Pancreas (tissue), 10 donors: ENCODE data around the gene SHISAL2A. TPM values are rescaled to one million over a fixed set of nuclear protein-coding genes. Genes with fewer than 3 reads are reported as not detected.

Experiments
- ATAC-seq, 4 donors: fragments of 200-7000 bp; cut with Tn5 transposase; one replicate each; pipeline versions ENCODE4 v1.8.0 to v1.9.1; 2020; ENCODE audit warnings: mild to moderate bottlenecking in 4 of 4, moderate library complexity in 4 of 4
- DNase-seq, 6 donors: peaks; one replicate each; pipeline ENCODE4 v3.0.0-alpha.2; 2020
- FAIRE-seq: peaks from 2 replicates; lab custom pipeline; 2012; peaks lifted over from hg19 to GRCh38; lab: Jason Lieb, UNC
- H3K27ac ChIP-seq, 4 donors: fragments of 200-600 bp; sonication (generic); 1 replicate in 3 of 4; 2 replicates in 1 of 4; pipeline versions ENCODE4 v1.5.0 to v1.8.0; 2020
- H3K27me3 ChIP-seq, 4 donors: fragments of 200-600 bp; one replicate each; pipeline ENCODE4 v1.8.0; 2021
- H3K36me3 ChIP-seq, 3 donors: fragments of 200-600 bp; sonication (generic) in 1 of 3; one replicate each; pipeline versions ENCODE4 v1.5.0 to v1.8.0; 2020 to 2021
- H3K4me1 ChIP-seq, 3 donors: fragments of 200-600 bp; one replicate each; pipeline ENCODE4 v1.8.0; 2021
- H3K4me3 ChIP-seq, 4 donors: fragments of 200-600 bp; sonication (generic) in 2 of 4; one replicate each; pipeline versions ENCODE4 v1.5.0 to v1.8.0; 2020 to 2021
- H3K9me3 ChIP-seq, 4 donors: fragments of 200-600 bp; one replicate each; pipeline ENCODE4 v1.8.0; 2021
- WGBS, 2 donors: extraction: QIAGEN DNeasy Blood & Tissue Kit; methylation state at CpG; one replicate each; pipeline ENCODE4 v1.1.7; 2013; 5-methylcytosine and 5-hydroxymethylcytosine counted together
- intact Hi-C, 3 donors: fragments of 100-400 bp; cut with DNase I; formaldehyde crosslinking; loops; one replicate each; pipeline versions ENCODE4 v1.11.1 to v1.14.2; 2022
- polyA plus RNA-seq, 2 donors: library from polyadenylated mRNA; stranded (reverse); fragments of 200-250 nt; gene quantifications; one replicate each; pipeline ENCODE4 v1.2.3, GENCODE V29; 2013
- total RNA-seq, 6 donors: library from RNA; stranded (reverse); fragmentation: NEBNext Ultra II Directional in 4 of 6; extraction: Animal tissue kit (Norgen Biotek cat#: 25700) in 4 of 6; gene quantifications; one replicate each; pipeline versions ENCODE4 v1.2.1 to v1.2.4, GENCODE V29; 2021 to 2023
- TF ChIP-seq, protein P1 (sequence below), 4 donors: fragments of 200-600 bp; sonication (generic) in 3 of 4; IDR thresholded peaks; one replicate each; pipeline versions ENCODE4 v1.5.0 to v1.8.0; 2021; ENCODE audit warnings: antibody characterized with exemption in 4 of 4
- donor health status: healthy with polysubstance abuse.
- donor health status: DM: no; HTN: no; CAD: no; lungs with moderate emphysema.
- donor health status: DM: no; HTN: no; CAD: no.
- donor health status: control.
- donor health status: control.
- donor health status: Bipolar disorder and iron deficiency.
- donor health status: DM: yes; HTN: yes; CAD: no.
- donor health status: DM: no; HTN: no; CAD: no.
- donor health status: DM: no; HTN: no; CAD: no.
- donor health status: DM: yes; HTN: yes; CAD: no.

SHISAL2A gene
- total and polyA plus RNA-seq, 8 donors: 0.19 to 0.66 (median 0.42) TPM; not detected in 3

DNA sequence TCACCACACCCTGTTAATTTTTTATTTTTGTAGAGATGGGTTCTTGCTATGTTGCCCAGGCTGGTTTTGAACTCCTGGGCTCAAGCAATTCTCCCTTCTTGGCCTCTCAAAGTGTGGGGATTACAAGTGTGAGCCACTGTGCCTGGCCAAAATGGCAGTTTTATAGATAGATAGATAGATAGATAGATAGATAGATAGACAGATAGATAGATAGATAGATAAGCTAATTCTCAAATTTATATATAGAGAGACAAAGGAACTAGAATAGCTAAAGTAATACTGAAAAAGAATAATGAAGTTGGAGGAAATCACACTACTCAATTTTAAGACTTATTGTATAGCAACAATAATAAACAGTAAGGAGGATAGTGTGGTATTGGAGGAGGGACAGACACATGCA is 21.1 kb downstream of the SHISAL2A start:
- no peak for FAIRE-seq
- TF ChIP-seq, protein P1, sequence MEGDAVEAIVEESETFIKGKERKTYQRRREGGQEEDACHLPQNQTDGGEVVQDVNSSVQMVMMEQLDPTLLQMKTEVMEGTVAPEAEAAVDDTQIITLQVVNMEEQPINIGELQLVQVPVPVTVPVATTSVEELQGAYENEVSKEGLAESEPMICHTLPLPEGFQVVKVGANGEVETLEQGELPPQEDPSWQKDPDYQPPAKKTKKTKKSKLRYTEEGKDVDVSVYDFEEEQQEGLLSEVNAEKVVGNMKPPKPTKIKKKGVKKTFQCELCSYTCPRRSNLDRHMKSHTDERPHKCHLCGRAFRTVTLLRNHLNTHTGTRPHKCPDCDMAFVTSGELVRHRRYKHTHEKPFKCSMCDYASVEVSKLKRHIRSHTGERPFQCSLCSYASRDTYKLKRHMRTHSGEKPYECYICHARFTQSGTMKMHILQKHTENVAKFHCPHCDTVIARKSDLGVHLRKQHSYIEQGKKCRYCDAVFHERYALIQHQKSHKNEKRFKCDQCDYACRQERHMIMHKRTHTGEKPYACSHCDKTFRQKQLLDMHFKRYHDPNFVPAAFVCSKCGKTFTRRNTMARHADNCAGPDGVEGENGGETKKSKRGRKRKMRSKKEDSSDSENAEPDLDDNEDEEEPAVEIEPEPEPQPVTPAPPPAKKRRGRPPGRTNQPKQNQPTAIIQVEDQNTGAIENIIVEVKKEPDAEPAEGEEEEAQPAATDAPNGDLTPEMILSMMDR (IDR thresholded peaks at IDR 0.05): no peak
- no peak overlapping the region for H3K4me3 ChIP-seq
- H3K36me3 ChIP-seq: no peaks in the 10 kb centered on the region
- no peak overlapping the region for H3K27ac ChIP-seq
- intact Hi-C loops: no loop called here
- no peaks in the 10 kb centered on the region for H3K27me3 ChIP-seq
- H3K4me1 ChIP-seq: peaks cover 0 to 11% (median 9%) of the 10 kb centered on the region in 3 donors
- no peaks in the 10 kb centered on the region for H3K9me3 ChIP-seq
- no peak for ATAC-seq
- DNase-seq: no peak

DNA sequence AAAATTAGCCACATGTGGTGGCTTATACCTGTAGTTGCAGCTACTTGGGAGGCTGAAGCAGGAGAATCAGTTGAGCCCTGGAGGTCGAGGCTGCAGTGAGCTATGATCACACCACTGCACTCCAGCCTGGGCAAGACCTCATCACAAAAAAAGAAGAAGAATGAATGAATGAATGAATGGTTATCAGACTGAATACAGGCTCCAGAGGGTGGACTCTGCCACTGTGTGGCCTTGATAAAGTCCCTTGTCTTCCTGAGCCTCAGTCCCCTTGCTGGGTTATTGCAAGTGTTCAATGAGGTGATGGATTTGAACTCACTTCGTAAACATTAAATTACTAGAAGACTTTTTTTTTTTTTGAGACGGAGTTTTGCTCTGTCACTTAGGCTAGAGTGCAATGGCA is 24.7 kb downstream of the SHISAL2A start:
- Histone ChIP-seq H3K27ac (no peak overlapping the region), H3K27me3 (no peaks in the 10 kb centered on the region), H3K9me3 (no peaks in the 10 kb centered on the region), H3K4me1 (no peaks in the 10 kb centered on the region), H3K4me3 (no peak overlapping the region), H3K36me3 (no peaks in the 10 kb centered on the region)
- no peak for DNase-seq
- intact Hi-C loops: no loop called here
- no peak for FAIRE-seq
- no peak for ATAC-seq
- WGBS, 2 donors: 86 to 96% methylated on average over 3 of the region's 3 CpGs
- TF ChIP-seq, protein P1 (IDR thresholded peaks at IDR 0.05): no peak

DNA sequence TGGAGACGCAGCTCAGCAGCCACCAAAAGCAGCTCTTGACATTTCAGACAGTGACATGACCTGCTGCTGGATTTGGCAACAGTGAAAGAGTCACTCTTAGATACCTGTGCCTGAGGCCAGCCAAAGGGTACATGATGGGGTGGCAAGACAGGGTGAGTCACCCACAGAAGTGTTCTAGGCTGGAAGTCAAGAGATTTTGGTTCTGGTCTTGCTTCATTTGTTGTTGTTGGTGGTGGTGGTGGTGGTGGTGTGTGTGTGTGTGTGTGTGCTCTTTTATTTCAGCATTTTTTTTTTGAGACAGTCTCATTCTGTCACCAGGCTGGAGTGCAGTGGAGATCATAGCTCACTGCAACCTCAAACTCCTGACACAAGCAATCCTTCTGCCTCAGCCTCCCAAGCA is 25.8 kb downstream of the SHISAL2A start:
- 79 to 82% methylated on average over 1 of the region's 1 CpG for WGBS, 2 donors
- no peaks in the 10 kb centered on the region for H3K9me3 ChIP-seq
- H3K4me3 ChIP-seq: no peak overlapping the region
- FAIRE-seq: no peak
- TF ChIP-seq, protein P1 (IDR thresholded peaks at IDR 0.05): no peak
- H3K27ac ChIP-seq: no peak overlapping the region
- H3K27me3 ChIP-seq: no peaks in the 10 kb centered on the region
- intact Hi-C loops: no loop called here
- H3K36me3 ChIP-seq: no peaks in the 10 kb centered on the region
- no peaks in the 10 kb centered on the region for H3K4me1 ChIP-seq
- no peak for DNase-seq
- ATAC-seq: no peak

DNA sequence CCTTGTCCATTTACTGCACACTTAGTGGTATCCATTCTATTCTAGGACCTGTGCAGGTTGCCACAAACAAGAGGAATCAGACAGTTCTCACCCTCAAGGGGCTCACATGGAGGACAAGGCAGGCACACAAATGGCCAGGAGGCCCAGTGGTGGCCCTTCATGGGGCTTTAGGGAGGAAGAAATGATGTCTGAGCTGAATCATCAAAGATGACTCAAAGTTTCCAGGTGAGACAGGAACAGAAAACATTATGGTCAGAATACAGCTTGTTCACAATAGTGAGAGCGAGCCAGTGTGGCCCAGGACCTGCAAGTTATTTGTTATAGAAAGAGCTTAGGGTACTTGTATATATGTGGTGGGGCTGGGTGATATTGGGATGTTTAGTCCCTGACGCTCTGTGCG is 26.4 kb downstream of the SHISAL2A start:
- no peak for FAIRE-seq
- DNase-seq: no peak
- TF ChIP-seq, protein P1 (IDR thresholded peaks at IDR 0.05): no peak
- H3K4me3 ChIP-seq: no peak overlapping the region
- no peak for ATAC-seq
- no peaks in the 10 kb centered on the region for H3K9me3 ChIP-seq
- no peak overlapping the region for H3K27ac ChIP-seq
- 93 to 100% methylated on average over 3 of the region's 3 CpGs for WGBS, 2 donors
- intact Hi-C loops: no loop called here
- no peaks in the 10 kb centered on the region for H3K36me3 ChIP-seq
- no peaks in the 10 kb centered on the region for H3K4me1 ChIP-seq
- H3K27me3 ChIP-seq: no peaks in the 10 kb centered on the region

DNA sequence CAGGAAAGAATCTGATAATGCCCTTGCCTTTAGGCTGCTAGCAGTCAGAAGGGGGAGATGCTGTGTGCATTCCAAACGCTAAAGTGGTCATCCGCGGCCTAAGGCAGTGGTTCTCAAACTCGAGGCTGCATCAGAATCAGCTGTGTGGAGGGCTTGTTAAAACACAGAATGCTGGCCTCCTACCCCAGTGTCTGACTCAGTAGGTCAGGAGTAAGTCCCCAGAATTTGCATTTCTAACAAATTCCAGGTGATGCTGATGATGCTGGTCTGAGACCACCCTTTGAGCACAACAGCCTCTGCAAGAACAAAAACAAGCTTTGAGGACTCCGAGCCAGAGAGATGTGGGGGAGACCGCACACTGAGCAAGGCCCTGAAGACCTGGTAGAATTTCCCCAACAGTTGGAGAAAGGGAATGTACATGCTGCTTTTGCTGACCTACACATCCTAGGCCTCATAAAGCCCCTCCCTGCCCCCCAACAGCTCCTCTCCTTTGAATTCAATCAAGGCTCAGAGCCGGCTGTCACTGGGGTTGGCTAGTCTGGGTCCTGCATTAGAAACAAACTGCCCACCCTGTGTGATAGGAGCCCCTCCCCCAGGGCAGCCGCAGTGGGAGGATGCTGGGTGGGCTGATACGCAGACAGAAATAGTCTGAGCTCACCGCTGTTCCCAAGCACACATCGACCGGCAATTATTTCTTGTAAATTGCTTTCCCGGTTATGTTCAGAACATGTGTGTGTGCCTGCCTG is 27.1 kb downstream of the SHISAL2A start:
- Histone ChIP-seq H3K27ac (no peak overlapping the region), H3K36me3 (no peaks in the 10 kb centered on the region), H3K4me1 (no peaks in the 10 kb centered on the region), H3K9me3 (no peaks in the 10 kb centered on the region), H3K27me3 (no peaks in the 10 kb centered on the region), H3K4me3 (no peak overlapping the region)
- ATAC-seq (no peak), FAIRE-seq (no peak), DNase-seq (no peak)
- intact Hi-C loops: no loop called here
- 71 to 73% methylated on average over 13 of the region's 13 CpGs for WGBS, 2 donors
- TF ChIP-seq, protein P1 (IDR thresholded peaks at IDR 0.05): no peak
